OCI-LY1 (cell line): ENCODE data around the gene REL.

ENCODE experiments used
- CTCF ChIP-seq: fragments of 200-600 bp; sonication (generic), shearing (Covaris generic); IDR thresholded peaks from 2 replicates; pipeline ENCODE4 v1.5.1; 2017; ENCODE audit warnings: mild to moderate bottlenecking, antibody characterized with exemption, low read length, moderate library complexity, mixed read lengths
- EZH2 ChIP-seq: fragments of 200-600 bp; sonication (generic), shearing (Covaris generic); IDR thresholded peaks from 2 replicates; pipeline ENCODE4 v1.8.0; 2017; ENCODE audit warnings: borderline replicate concordance, mixed run types, mild to moderate bottlenecking, antibody characterized with exemption, low read length, moderate library complexity, mixed read lengths

GRCh38 chr2:60948926-60949579, 67.7 kb downstream of the REL start:
- no peak for TF ChIP-seq CTCF
- TF ChIP-seq EZH2: no peak
